GM23338 (cell line): ENCODE data around the gene ERC1. TPM values are rescaled to one million over a fixed set of nuclear protein-coding genes. Genes with fewer than 3 reads are reported as not detected.
A peak's percentile ranks its signal among the peaks of the same experiment; 100 is the strongest.

Source experiments
- ATAC-seq: fragments of 200-7000 bp; cut with Tn5 transposase; 3 replicates; pipeline ENCODE4 v1.9.1; 2020
- DNase-seq: peaks from one replicate; pipeline ENCODE4 v3.0.0-alpha.2; 2015; ENCODE audit warnings: low spot score
- H2AFZ ChIP-seq: fragments of 200-600 bp; sonication (generic); 2 replicates; pipeline ENCODE4 v1.8.0; 2016; ENCODE audit warnings: antibody characterized with exemption, mild to moderate bottlenecking, moderate library complexity
- H3F3A ChIP-seq: fragments of 200-600 bp; sonication (generic); replicated peaks from 2 replicates; pipeline ENCODE4 v1.8.0; 2017; ENCODE audit warnings: antibody characterized with exemption, mixed run types, low read depth
- H3K27ac ChIP-seq: fragments of 200-600 bp; sonication (generic); 2 replicates; pipeline ENCODE4 v1.6.1; 2016; ENCODE audit warnings: low read depth
- H3K27me3 ChIP-seq: fragments of 200-600 bp; sonication (generic); 2 replicates; pipeline ENCODE4 v1.8.0; 2016; ENCODE audit warnings: mild to moderate bottlenecking, mixed run types, moderate library complexity; ENCODE audit not compliant: insufficient read depth
- H3K36me3 ChIP-seq: fragments of 200-600 bp; sonication (generic); 2 replicates; pipeline ENCODE4 v1.8.0; 2016; ENCODE audit warnings: mild to moderate bottlenecking; ENCODE audit not compliant: insufficient read depth
- H3K4me1 ChIP-seq: fragments of 200-600 bp; sonication (generic); 2 replicates; pipeline ENCODE4 v1.8.0; 2016; ENCODE audit warnings: mild to moderate bottlenecking, moderate library complexity; ENCODE audit not compliant: insufficient read depth
- H3K4me2 ChIP-seq: fragments of 200-600 bp; sonication (generic); 2 replicates; pipeline ENCODE4 v1.7.1; 2017; ENCODE audit warnings: mixed run types
- H3K4me3 ChIP-seq: fragments of 200-600 bp; sonication (generic); 2 replicates; pipeline ENCODE4 v1.6.1; 2016; ENCODE audit warnings: mixed run types
- H3K79me2 ChIP-seq: fragments of 200-600 bp; sonication (generic); replicated peaks from 2 replicates; pipeline ENCODE4 v1.8.0; 2017; ENCODE audit warnings: mild to moderate bottlenecking; ENCODE audit not compliant: insufficient read depth
- H3K9me2 ChIP-seq: fragments of 200-600 bp; sonication (generic); 2 replicates; pipeline ENCODE4 v1.8.0; 2017; ENCODE audit not compliant: insufficient read depth
- H4K20me1 ChIP-seq: fragments of 200-600 bp; sonication (generic); replicated peaks from 2 replicates; pipeline ENCODE4 v1.8.0; 2017; ENCODE audit warnings: mild to moderate bottlenecking; ENCODE audit not compliant: insufficient read depth
- H3K27ac Mint-ChIP-seq: 2 replicates; pipeline ENCODE4 v1.8.0; 2020; ENCODE audit warnings: inconsistent platforms, mild to moderate bottlenecking, moderate library complexity, mixed read lengths
- H3K27me3 Mint-ChIP-seq: 3 replicates; pipeline ENCODE4 v1.8.0; 2022; ENCODE audit warnings: low read depth, mild to moderate bottlenecking, moderate library complexity, mixed read lengths, inconsistent platforms; ENCODE audit not compliant: insufficient read depth, poor library complexity
- H3K36me3 Mint-ChIP-seq: 3 replicates; pipeline ENCODE4 v1.8.0; 2021; ENCODE audit warnings: low read depth, mild to moderate bottlenecking, inconsistent platforms, moderate library complexity, mixed read lengths
- H3K4me1 Mint-ChIP-seq: 3 replicates; pipeline ENCODE4 v1.8.0; 2020; ENCODE audit warnings: mild to moderate bottlenecking, inconsistent platforms, mixed read lengths
- H3K4me3 Mint-ChIP-seq: 3 replicates; pipeline ENCODE4 v1.8.0; 2021; ENCODE audit warnings: moderate library complexity, mild to moderate bottlenecking, inconsistent platforms, mixed read lengths
- H3K9me3 Mint-ChIP-seq: 3 replicates; pipeline ENCODE4 v1.8.0; 2020; ENCODE audit warnings: moderate library complexity, mild to moderate bottlenecking, inconsistent platforms, mixed read lengths
- EZH2phosphoT487 ChIP-seq: fragments of 200-600 bp; sonication (generic); IDR thresholded peaks from one replicate; pipeline ENCODE4 v1.8.1; 2018; ENCODE audit warnings: antibody characterized with exemption; ENCODE audit not compliant: unreplicated experiment
- ZNF114 ChIP-seq: fragments of 250-450 bp; sonication (Bioruptor Pico); IDR thresholded peaks from 2 replicates; pipeline ENCODE4 v1.5.0; 2020; ENCODE audit warnings: mild to moderate bottlenecking, moderate library complexity
- ZNF331 ChIP-seq: fragments of 250-450 bp; sonication (Bioruptor Pico); IDR thresholded peaks from 2 replicates; pipeline ENCODE4 v1.5.0; 2020; ENCODE audit warnings: low read depth, mild to moderate bottlenecking, moderate library complexity
- polyA plus RNA-seq: library from polyadenylated mRNA; unstranded; fragments of >200 nt; fragmentation: Nextera tagmentation; extraction: Ambion mirVana; gene quantifications from 2 replicates; pipeline ENCODE4 v1.2.1, GENCODE V29; 2016
- total RNA-seq: library from RNA; depleted of rRNA; stranded (reverse); fragments of >200 nt; shearing (Covaris generic); gene quantifications from 2 replicates; pipeline ENCODE4 v1.2.3, GENCODE V29; 2014
- TF ChIP-seq, protein P1 (sequence below): IDR thresholded peaks from one replicate; pipeline ENCODE4 v1.6.1; 2018; ENCODE audit warnings: antibody characterized with exemption; ENCODE audit not compliant: unreplicated experiment
- TF ChIP-seq, protein P2 (sequence below): IDR thresholded peaks from 2 replicates; pipeline ENCODE4 v1.6.1; 2016; ENCODE audit warnings: antibody characterized with exemption
- TF ChIP-seq, protein P3 (sequence below): fragments of 250-450 bp; sonication (Bioruptor Pico); IDR thresholded peaks from 2 replicates; pipeline ENCODE4 v1.5.0; 2020; ENCODE audit warnings: mild to moderate bottlenecking, moderate library complexity
- TF ChIP-seq, protein P4 (sequence below), 2 experiments: fragments of 200-600 bp in 1 of 2; sonication (generic) in 1 of 2; conservative IDR thresholded peaks; 2 replicates each; pipeline versions ENCODE4 v1.5.1 to v1.6.1; 2016 to 2017; ENCODE audit warnings: antibody characterized with exemption in 2 of 2, low read depth in 2 of 2, mild to moderate bottlenecking in 2 of 2, moderate library complexity in 1 of 2

Gene ERC1
- total and polyA plus RNA-seq, 2 experiments from 2014 or later, result 28.1 to 35.3 TPM

DNA sequence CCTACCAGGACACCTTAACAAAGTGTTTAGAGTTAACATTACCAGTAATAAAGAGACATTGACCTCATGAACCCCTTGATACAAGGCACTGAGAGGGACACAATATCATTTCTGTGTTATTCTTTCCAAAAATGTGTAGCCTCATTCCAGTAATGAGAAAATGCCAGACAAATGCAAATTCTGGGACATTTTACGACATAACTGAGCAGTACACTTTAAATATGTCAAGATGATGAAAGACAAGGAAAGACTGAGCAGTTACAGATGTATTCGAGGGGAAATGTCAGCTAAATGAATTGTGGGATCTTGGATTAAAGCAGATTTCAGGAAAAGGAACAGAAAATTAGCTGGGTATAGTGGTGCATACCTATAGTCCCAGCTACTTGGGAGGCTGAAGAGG is 255.6 kb downstream of the ERC1 start (continued):
- TF ChIP-seq, protein P1, sequence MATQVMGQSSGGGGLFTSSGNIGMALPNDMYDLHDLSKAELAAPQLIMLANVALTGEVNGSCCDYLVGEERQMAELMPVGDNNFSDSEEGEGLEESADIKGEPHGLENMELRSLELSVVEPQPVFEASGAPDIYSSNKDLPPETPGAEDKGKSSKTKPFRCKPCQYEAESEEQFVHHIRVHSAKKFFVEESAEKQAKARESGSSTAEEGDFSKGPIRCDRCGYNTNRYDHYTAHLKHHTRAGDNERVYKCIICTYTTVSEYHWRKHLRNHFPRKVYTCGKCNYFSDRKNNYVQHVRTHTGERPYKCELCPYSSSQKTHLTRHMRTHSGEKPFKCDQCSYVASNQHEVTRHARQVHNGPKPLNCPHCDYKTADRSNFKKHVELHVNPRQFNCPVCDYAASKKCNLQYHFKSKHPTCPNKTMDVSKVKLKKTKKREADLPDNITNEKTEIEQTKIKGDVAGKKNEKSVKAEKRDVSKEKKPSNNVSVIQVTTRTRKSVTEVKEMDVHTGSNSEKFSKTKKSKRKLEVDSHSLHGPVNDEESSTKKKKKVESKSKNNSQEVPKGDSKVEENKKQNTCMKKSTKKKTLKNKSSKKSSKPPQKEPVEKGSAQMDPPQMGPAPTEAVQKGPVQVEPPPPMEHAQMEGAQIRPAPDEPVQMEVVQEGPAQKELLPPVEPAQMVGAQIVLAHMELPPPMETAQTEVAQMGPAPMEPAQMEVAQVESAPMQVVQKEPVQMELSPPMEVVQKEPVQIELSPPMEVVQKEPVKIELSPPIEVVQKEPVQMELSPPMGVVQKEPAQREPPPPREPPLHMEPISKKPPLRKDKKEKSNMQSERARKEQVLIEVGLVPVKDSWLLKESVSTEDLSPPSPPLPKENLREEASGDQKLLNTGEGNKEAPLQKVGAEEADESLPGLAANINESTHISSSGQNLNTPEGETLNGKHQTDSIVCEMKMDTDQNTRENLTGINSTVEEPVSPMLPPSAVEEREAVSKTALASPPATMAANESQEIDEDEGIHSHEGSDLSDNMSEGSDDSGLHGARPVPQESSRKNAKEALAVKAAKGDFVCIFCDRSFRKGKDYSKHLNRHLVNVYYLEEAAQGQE, result no peak

DNA sequence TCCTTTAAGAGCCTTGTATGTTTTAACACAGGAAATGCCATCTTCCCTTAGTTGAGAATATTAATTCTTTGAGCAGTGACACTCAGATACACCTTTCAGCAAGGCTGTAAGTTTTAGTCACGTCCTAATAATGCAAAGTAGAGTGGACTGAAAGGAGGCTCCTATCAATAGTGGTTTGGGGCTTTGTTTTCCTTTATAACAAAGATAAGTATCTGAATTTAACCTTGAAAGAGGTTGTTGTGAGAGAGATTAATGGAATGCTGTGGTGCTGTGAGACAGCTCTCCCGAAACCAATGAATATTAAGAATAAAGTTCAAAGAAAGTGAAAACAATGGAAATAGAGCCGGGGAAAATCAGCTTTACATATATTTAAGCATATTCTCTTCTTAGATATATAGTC is 259.6 kb downstream of the ERC1 start:
- no peak for TF ChIP-seq ZNF331
- no peak overlapping the region; the same call in 1 of the 2 replicates for H3K4me2 ChIP-seq
- no peaks in the 10 kb centered on the region; the same call in 1 of the 2 replicates for H4K20me1 ChIP-seq
- H3K4me3 Mint-ChIP-seq, result no peak overlapping the region
- no peak overlapping the region for H3K4me3 ChIP-seq
- H3K9me2 ChIP-seq, result no peaks in the 10 kb centered on the region
- H3K27ac Mint-ChIP-seq, result no peak overlapping the region; the same call in 1 of the 2 replicates
- no peaks in the 10 kb centered on the region for H3K36me3 ChIP-seq
- H3K79me2 ChIP-seq, result no peaks in the 10 kb centered on the region
- H2AFZ ChIP-seq, result no peak overlapping the region
- H3K4me1 Mint-ChIP-seq, result peaks cover 18% of the 10 kb centered on the region
- no peaks in the 10 kb centered on the region for H3K27me3 Mint-ChIP-seq
- H3K9me3 Mint-ChIP-seq, result no peaks in the 10 kb centered on the region; the same call in 2 of the 3 replicates
- peaks cover 13% of the 10 kb centered on the region for H3K4me1 ChIP-seq
- H3F3A ChIP-seq, result no peaks in the 10 kb centered on the region
- no peaks in the 10 kb centered on the region for H3K27me3 ChIP-seq
- ATAC-seq, result peak; percentile 45; the same call in 2 of the 3 replicates
- DNase-seq, result peak; percentile 26
- no peak overlapping the region for H3K27ac ChIP-seq
- no peaks in the 10 kb centered on the region for H3K36me3 Mint-ChIP-seq

DNA sequence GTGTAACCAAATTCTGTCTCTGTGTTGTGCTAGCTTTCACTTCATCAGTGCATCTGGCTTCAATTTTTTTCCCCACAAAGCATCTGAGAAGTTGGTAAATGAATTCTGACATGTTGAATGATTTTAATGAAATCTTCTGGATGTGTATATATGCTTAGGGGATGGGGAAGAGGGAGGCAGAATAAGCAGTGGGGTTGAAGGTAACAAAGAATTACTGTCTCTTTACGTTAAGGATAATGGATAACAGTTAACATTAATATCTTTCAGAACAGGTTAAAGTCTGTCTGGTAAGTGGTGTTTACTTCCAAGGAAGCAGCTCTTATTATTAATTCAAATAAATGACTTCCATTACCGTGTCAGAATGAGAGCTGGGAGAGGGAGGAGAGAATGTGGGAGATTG is 261.7 kb downstream of the ERC1 start:
- Histone ChIP-seq H3K4me1 (peaks cover 13% of the 10 kb centered on the region), H3K27me3 (no peaks in the 10 kb centered on the region), H3K79me2 (no peaks in the 10 kb centered on the region), H2AFZ (no peak overlapping the region), H3F3A (no peaks in the 10 kb centered on the region), H3K27ac (no peak overlapping the region), H3K9me2 (no peaks in the 10 kb centered on the region), H3K4me2 (no peak overlapping the region), H3K36me3 (no peaks in the 10 kb centered on the region), H4K20me1 (no peaks in the 10 kb centered on the region; the same call in 1 of the 2 replicates), H3K4me3 (no peak overlapping the region)
- no peak for ATAC-seq
- H3K27ac Mint-ChIP-seq, result no peak overlapping the region
- peaks cover 18% of the 10 kb centered on the region for H3K4me1 Mint-ChIP-seq
- no peak overlapping the region for H3K4me3 Mint-ChIP-seq
- H3K27me3 Mint-ChIP-seq, result peaks cover 4% of the 10 kb centered on the region
- H3K36me3 Mint-ChIP-seq, result no peaks in the 10 kb centered on the region
- H3K9me3 Mint-ChIP-seq, result no peaks in the 10 kb centered on the region; the same call in 2 of the 3 replicates
- DNase-seq, result no peak
- TF ChIP-seq, protein P2, sequence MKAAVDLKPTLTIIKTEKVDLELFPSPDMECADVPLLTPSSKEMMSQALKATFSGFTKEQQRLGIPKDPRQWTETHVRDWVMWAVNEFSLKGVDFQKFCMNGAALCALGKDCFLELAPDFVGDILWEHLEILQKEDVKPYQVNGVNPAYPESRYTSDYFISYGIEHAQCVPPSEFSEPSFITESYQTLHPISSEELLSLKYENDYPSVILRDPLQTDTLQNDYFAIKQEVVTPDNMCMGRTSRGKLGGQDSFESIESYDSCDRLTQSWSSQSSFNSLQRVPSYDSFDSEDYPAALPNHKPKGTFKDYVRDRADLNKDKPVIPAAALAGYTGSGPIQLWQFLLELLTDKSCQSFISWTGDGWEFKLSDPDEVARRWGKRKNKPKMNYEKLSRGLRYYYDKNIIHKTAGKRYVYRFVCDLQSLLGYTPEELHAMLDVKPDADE, result no peak
- TF ChIP-seq, protein P3, sequence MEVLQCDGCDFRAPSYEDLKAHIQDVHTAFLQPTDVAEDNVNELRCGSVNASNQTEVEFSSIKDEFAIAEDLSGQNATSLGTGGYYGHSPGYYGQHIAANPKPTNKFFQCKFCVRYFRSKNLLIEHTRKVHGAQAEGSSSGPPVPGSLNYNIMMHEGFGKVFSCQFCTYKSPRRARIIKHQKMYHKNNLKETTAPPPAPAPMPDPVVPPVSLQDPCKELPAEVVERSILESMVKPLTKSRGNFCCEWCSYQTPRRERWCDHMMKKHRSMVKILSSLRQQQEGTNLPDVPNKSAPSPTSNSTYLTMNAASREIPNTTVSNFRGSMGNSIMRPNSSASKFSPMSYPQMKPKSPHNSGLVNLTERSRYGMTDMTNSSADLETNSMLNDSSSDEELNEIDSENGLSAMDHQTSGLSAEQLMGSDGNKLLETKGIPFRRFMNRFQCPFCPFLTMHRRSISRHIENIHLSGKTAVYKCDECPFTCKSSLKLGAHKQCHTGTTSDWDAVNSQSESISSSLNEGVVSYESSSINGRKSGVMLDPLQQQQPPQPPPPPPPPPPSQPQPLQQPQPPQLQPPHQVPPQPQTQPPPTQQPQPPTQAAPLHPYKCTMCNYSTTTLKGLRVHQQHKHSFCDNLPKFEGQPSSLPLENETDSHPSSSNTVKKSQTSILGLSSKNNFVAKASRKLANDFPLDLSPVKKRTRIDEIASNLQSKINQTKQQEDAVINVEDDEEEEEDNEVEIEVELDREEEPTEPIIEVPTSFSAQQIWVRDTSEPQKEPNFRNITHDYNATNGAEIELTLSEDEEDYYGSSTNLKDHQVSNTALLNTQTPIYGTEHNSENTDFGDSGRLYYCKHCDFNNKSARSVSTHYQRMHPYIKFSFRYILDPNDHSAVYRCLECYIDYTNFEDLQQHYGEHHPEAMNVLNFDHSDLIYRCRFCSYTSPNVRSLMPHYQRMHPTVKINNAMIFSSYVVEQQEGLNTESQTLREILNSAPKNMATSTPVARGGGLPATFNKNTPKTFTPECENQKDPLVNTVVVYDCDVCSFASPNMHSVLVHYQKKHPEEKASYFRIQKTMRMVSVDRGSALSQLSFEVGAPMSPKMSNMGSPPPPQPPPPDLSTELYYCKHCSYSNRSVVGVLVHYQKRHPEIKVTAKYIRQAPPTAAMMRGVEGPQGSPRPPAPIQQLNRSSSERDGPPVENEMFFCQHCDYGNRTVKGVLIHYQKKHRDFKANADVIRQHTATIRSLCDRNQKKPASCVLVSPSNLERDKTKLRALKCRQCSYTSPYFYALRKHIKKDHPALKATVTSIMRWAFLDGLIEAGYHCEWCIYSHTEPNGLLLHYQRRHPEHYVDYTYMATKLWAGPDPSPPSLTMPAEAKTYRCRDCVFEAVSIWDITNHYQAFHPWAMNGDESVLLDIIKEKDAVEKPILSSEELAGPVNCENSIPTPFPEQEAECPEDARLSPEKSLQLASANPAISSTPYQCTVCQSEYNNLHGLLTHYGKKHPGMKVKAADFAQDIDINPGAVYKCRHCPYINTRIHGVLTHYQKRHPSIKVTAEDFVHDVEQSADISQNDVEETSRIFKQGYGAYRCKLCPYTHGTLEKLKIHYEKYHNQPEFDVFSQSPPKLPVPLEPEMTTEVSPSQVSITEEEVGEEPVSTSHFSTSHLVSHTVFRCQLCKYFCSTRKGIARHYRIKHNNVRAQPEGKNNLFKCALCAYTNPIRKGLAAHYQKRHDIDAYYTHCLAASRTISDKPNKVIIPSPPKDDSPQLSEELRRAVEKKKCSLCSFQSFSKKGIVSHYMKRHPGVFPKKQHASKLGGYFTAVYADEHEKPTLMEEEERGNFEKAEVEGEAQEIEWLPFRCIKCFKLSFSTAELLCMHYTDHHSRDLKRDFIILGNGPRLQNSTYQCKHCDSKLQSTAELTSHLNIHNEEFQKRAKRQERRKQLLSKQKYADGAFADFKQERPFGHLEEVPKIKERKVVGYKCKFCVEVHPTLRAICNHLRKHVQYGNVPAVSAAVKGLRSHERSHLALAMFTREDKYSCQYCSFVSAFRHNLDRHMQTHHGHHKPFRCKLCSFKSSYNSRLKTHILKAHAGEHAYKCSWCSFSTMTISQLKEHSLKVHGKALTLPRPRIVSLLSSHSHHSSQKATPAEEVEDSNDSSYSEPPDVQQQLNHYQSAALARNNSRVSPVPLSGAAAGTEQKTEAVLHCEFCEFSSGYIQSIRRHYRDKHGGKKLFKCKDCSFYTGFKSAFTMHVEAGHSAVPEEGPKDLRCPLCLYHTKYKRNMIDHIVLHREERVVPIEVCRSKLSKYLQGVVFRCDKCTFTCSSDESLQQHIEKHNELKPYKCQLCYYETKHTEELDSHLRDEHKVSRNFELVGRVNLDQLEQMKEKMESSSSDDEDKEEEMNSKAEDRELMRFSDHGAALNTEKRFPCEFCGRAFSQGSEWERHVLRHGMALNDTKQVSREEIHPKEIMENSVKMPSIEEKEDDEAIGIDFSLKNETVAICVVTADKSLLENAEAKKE (CRISPR knock-in tag), result no peak
- TF ChIP-seq ZNF114 (CRISPR knock-in tag) (no peak), EZH2phosphoT487 (no peak)
- TF ChIP-seq, protein P4, sequence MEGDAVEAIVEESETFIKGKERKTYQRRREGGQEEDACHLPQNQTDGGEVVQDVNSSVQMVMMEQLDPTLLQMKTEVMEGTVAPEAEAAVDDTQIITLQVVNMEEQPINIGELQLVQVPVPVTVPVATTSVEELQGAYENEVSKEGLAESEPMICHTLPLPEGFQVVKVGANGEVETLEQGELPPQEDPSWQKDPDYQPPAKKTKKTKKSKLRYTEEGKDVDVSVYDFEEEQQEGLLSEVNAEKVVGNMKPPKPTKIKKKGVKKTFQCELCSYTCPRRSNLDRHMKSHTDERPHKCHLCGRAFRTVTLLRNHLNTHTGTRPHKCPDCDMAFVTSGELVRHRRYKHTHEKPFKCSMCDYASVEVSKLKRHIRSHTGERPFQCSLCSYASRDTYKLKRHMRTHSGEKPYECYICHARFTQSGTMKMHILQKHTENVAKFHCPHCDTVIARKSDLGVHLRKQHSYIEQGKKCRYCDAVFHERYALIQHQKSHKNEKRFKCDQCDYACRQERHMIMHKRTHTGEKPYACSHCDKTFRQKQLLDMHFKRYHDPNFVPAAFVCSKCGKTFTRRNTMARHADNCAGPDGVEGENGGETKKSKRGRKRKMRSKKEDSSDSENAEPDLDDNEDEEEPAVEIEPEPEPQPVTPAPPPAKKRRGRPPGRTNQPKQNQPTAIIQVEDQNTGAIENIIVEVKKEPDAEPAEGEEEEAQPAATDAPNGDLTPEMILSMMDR (conservative IDR thresholded peaks at IDR 0.05; ENCODE audit: low read depth in 2 of 2), result no peak
